Measurements from ENCODE around the gene EPG5. TPM values are rescaled to one million over a fixed set of nuclear protein-coding genes. Genes with fewer than 3 reads are reported as not detected.
"Not testable (repeated sequence)": the region's sequence is repeated elsewhere in the genome, so short reads cannot be mapped to it uniquely, and the experiment has no call there.

EPG5 gene
- total and polyA plus RNA-seq, 9 donors, result 9.1 to 17.1 (median 11.5) TPM

DNA sequence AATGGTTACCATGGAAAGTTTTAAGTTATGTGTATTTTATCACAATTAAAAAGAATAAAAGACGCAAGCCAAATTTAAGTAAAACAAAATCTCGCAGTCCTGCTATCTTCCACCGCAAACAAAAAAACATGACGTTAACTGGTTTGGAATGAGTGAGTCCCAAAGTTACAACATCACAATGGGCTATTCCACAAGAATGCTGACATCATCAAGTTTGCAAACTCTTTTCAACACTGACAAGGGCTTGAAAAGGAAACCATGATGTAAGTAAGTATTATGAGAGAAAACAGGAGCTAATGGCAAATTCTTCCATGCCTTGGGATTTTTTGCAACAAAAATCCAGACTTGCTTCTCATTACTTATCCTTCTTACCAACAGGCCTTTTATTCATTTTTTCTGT lies 110.6 kb downstream of the EPG5 start:
- no CpG with 5 or more reads among the region's 4 CpGs for WGBS (ENCODE audit: insufficient coverage)
- Histone ChIP-seq H3K9me3 (replicated peaks; ENCODE audit: control insufficient read depth, low read depth, low read length) (no peaks in the 10 kb centered on the region), H3K36me3 (ENCODE audit: control insufficient read depth, insufficient read depth, low read length) (peaks cover 73% of the 10 kb centered on the region), H3K4me1 (ENCODE audit: control insufficient read depth, insufficient read depth, low read length) (no peaks in the 10 kb centered on the region), H3K4me3 (ENCODE audit: low read length) (no peak overlapping the region), H3K27ac (ENCODE audit: low read length) (no peak overlapping the region), H3K27me3 (ENCODE audit: control insufficient read depth, insufficient read depth, low read length) (no peaks in the 10 kb centered on the region)
- no peak for DNase-seq

DNA sequence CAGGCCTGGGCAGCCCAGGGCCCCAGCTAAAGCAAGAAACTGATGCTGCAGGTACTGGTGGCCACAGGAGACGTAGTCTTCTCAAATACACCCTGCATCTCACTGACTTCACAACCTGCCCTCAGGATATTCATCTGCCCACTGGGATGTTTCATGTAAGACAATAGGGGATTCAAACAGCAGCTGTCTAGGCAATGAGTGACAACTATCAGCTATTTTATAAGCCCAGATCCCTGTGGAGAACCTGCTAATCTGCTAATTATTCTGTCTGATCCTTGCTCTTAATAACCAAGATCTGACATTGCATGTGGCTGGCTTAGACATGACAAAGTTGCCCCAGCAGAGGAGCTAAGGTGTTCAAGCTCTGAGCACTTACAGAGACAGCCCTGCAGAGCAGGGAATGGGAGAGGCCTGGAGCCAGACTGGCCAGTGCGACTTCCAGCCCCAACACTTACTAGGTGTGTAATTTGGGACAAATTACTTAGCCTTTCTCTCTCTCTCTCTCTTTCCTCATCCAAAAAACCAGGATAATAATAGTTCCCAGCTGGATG lies 113.0 kb downstream of the EPG5 start:
- no peaks in the 10 kb centered on the region for H3K9me3 ChIP-seq (replicated peaks; ENCODE audit: control insufficient read depth, low read depth, low read length)
- no peak overlapping the region for H3K4me3 ChIP-seq (ENCODE audit: low read length)
- no peaks in the 10 kb centered on the region for H3K4me1 ChIP-seq (ENCODE audit: control insufficient read depth, insufficient read depth, low read length)
- no peaks in the 10 kb centered on the region for H3K27me3 ChIP-seq (ENCODE audit: control insufficient read depth, insufficient read depth, low read length)
- no CpG with 5 or more reads among the region's 2 CpGs for WGBS (ENCODE audit: insufficient coverage)
- H3K36me3 ChIP-seq (ENCODE audit: control insufficient read depth, insufficient read depth, low read length), result peaks cover 76% of the 10 kb centered on the region
- DNase-seq, result no peak
- H3K27ac ChIP-seq (ENCODE audit: low read length), result no peak overlapping the region

DNA sequence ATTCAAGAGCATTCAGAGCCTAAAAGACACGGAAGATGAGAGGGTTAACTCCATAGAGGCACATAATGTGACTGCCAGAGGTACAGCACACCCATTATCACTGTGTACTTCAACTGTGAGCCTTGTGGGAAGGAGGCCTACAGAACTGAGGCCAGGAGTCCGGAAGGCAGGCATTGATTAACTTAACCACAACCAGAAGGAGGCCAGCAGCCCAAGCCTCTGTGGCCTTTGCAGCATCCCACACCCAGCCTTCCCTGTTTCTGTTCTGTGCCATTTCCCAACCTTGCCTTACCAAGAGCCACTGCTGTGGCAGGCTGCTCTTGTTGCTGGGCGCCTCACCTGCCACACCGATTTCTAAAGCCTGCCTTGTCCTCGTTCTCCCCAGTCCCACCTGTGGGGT lies 114.5 kb downstream of the EPG5 start:
- Histone ChIP-seq H3K4me3 (ENCODE audit: low read length) (no peak overlapping the region), H3K4me1 (ENCODE audit: control insufficient read depth, insufficient read depth, low read length) (no peaks in the 10 kb centered on the region), H3K36me3 (ENCODE audit: control insufficient read depth, insufficient read depth, low read length) (peaks cover 63% of the 10 kb centered on the region), H3K9me3 (replicated peaks; ENCODE audit: control insufficient read depth, low read depth, low read length) (no peaks in the 10 kb centered on the region), H3K27me3 (ENCODE audit: control insufficient read depth, insufficient read depth, low read length) (no peaks in the 10 kb centered on the region), H3K27ac (ENCODE audit: low read length) (no peak overlapping the region)
- 86% methylated on average over 1 of the region's 5 CpGs for WGBS (ENCODE audit: insufficient coverage)
- no peak for DNase-seq

DNA sequence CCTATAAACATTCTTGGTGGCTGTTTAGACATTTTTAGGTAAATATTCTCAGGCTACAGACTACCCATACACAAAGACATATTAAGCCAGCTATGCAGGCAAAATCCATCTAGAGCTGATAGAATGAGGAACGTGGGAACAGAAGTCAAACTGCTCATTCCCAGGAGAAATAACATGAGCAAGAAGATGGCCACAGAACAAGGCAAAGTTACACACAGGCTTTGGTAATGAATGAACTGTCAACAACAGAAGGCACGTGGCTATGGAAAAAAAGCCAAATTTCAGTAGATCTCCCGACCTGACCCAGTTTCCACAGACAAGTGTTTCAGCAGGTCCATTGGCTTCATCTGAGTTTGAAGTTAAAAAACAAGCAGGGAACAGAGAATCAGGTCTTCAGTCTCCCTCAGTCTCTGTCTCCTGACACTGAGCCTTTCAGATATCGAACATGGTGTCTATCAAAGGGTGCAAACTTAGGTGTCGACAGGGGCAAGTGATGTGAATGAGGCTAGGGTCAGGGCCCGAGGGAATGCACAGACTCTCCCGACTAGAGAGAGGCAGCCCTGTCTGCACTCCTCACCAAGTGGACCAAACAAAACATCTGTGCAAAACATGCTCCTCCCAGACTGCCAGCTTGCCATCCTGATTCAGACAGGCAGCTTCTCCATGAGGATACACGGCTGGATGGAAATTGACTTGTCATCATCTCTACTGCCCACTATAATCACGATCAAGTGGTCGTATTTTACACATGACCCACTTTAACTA lies 115.8 kb downstream of the EPG5 start:
- WGBS (ENCODE audit: insufficient coverage), result 64% methylated on average over 6 of the region's 10 CpGs
- no peak overlapping the region for H3K27ac ChIP-seq (ENCODE audit: low read length)
- H3K9me3 ChIP-seq (replicated peaks; ENCODE audit: control insufficient read depth, low read depth, low read length), result no peaks in the 10 kb centered on the region
- H3K4me3 ChIP-seq (ENCODE audit: low read length), result no peak overlapping the region
- peaks cover 52% of the 10 kb centered on the region for H3K36me3 ChIP-seq (ENCODE audit: control insufficient read depth, insufficient read depth, low read length)
- DNase-seq, result peak; percentile 25
- H3K4me1 ChIP-seq (ENCODE audit: control insufficient read depth, insufficient read depth, low read length), result no peaks in the 10 kb centered on the region
- no peaks in the 10 kb centered on the region for H3K27me3 ChIP-seq (ENCODE audit: control insufficient read depth, insufficient read depth, low read length)

DNA sequence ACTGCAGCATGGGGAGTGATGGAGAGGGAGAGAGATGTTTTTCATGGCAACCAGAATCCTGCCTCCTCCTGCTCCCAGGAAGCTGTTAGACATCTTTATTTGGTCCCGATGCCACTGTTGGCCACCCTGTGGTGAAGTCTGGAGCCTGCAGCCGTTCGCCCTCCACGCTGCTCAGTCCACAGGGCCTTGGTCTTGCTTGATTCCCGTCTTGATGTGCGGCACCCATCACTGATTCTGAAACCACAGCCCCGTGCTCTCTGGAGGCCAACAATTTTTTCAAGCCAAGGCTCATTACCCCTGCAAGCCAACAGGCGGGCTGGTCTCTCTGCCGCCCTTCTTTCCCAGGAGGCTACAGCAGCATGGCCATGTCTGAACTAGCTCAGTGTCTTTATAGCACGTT lies 117.1 kb downstream of the EPG5 start:
- Histone ChIP-seq H3K27ac (ENCODE audit: low read length) (no peak overlapping the region), H3K4me1 (ENCODE audit: control insufficient read depth, insufficient read depth, low read length) (no peaks in the 10 kb centered on the region), H3K36me3 (ENCODE audit: control insufficient read depth, insufficient read depth, low read length) (peaks cover 42% of the 10 kb centered on the region), H3K27me3 (ENCODE audit: control insufficient read depth, insufficient read depth, low read length) (no peaks in the 10 kb centered on the region), H3K4me3 (ENCODE audit: low read length) (no peak overlapping the region), H3K9me3 (replicated peaks; ENCODE audit: control insufficient read depth, low read depth, low read length) (no peaks in the 10 kb centered on the region)
- DNase-seq, result no peak
- 86% methylated on average over 9 of the region's 10 CpGs for WGBS (ENCODE audit: insufficient coverage)

DNA sequence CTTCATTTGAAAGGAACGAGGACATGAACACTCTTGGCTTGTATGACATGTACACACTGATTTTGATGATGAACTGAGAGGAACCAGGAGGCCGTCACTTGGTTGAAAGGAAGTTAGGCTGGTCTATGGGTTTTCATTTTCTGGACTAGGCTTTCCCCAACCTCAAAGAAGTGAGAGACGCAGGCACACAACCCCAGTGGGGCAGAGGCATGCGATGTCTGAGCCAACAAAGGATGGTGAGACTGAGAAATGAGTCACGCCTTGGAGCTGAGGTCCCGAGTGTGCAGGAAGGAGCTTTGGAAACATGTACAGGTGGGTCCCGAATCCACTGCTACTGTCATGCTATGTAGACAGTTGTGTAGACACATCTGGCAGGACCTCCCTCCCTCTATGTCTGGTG lies 117.6 kb downstream of the EPG5 start:
- no peak for DNase-seq
- Histone ChIP-seq H3K9me3 (replicated peaks; ENCODE audit: control insufficient read depth, low read depth, low read length) (no peaks in the 10 kb centered on the region), H3K4me1 (ENCODE audit: control insufficient read depth, insufficient read depth, low read length) (no peaks in the 10 kb centered on the region), H3K4me3 (ENCODE audit: low read length) (no peak overlapping the region), H3K27me3 (ENCODE audit: control insufficient read depth, insufficient read depth, low read length) (no peaks in the 10 kb centered on the region), H3K36me3 (ENCODE audit: control insufficient read depth, insufficient read depth, low read length) (peaks cover 37% of the 10 kb centered on the region), H3K27ac (ENCODE audit: low read length) (no peak overlapping the region)
- WGBS (ENCODE audit: insufficient coverage), result 95% methylated on average over 6 of the region's 7 CpGs

DNA sequence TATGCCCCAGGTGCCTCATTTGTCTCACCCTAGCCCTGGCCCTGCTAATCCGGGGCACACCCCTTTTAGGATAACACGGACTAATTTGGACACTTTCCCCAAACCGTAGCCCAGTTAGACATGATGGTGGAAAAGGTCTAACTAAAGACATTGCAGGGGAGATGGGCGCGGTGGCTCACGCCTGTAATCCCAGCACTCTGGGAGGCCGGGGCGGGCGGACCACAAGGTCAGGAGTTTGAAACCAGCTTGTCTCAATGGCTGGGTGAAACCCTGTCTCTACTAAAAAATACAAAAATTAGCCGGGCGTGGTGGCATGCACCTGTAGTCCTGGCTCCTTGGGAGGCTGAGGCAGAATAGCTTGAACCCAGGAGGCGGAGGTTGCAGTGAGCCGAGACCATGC lies 118.5 kb downstream of the EPG5 start:
- H3K4me1 ChIP-seq (ENCODE audit: control insufficient read depth, insufficient read depth, low read length); H3K27me3 ChIP-seq (ENCODE audit: control insufficient read depth, insufficient read depth, low read length); DNase-seq; H3K9me3 ChIP-seq (replicated peaks; ENCODE audit: control insufficient read depth, low read depth, low read length); H3K27ac ChIP-seq (ENCODE audit: low read length); H3K4me3 ChIP-seq (ENCODE audit: low read length): not testable (repeated sequence)
- peaks cover 28% of the 10 kb centered on the region for H3K36me3 ChIP-seq (ENCODE audit: control insufficient read depth, insufficient read depth, low read length)
- 100% methylated on average over 10 of the region's 13 CpGs for WGBS (ENCODE audit: insufficient coverage)

DNA sequence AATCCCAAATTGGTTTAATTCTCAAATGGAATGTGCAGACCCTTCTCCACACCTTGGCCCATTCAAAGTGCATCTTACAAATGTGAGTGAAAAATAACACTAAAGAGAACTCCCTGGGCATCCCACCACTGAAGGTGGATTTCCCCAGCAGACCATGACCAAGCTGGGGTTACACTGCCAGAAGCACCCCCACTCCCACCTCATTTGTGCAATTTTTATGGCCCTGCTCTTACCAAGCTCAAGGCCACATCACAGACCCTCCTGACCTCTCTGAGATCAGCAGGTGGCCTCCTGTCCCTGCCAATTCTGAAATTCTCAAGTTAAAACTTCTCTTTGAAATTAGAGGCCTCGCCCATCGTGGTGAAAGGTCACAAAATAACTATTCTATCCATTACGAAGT lies 120.0 kb downstream of the EPG5 start:
- no peaks in the 10 kb centered on the region for H3K9me3 ChIP-seq (replicated peaks; ENCODE audit: control insufficient read depth, low read depth, low read length)
- no peak for DNase-seq

DNA sequence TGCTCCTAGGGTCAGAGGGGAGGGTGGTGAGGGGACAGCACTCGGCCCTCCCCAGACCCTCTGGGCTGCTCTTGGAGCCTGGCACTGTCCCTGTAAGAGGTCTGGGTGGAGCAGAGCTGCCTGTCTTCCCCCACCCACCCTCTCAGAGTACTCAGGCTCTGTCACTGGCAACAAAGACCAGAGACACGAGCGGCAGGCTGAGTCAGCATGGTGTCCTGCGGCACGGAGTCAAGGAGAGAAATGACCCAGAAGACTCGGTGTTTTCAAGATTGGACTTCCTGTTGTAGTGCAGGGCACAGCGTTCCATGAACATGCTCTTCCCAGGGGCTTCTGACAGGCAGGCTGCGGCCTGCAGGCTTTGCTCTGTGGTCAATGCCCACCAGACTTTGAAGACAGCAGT lies 121.7 kb downstream of the EPG5 start:
- no peak for DNase-seq
- H3K9me3 ChIP-seq (replicated peaks; ENCODE audit: control insufficient read depth, low read depth, low read length), result no peaks in the 10 kb centered on the region
- peaks cover 10% of the 10 kb centered on the region for H3K27me3 ChIP-seq (ENCODE audit: control insufficient read depth, insufficient read depth, low read length)
- H3K4me3 ChIP-seq (ENCODE audit: low read length), result no peak overlapping the region
- no peaks in the 10 kb centered on the region for H3K4me1 ChIP-seq (ENCODE audit: control insufficient read depth, insufficient read depth, low read length)
- H3K27ac ChIP-seq (ENCODE audit: low read length), result no peak overlapping the region
- WGBS (ENCODE audit: insufficient coverage), result 76% methylated on average over 7 of the region's 8 CpGs
- H3K36me3 ChIP-seq (ENCODE audit: control insufficient read depth, insufficient read depth, low read length), result peaks cover 9% of the 10 kb centered on the region

More for the DNA sequence above, 120.0 kb downstream of the EPG5 start:
- peaks cover 14% of the 10 kb centered on the region for H3K36me3 ChIP-seq (ENCODE audit: control insufficient read depth, insufficient read depth, low read length)
- H3K4me3 ChIP-seq (ENCODE audit: low read length), result no peak overlapping the region
- H3K27me3 ChIP-seq (ENCODE audit: control insufficient read depth, insufficient read depth, low read length), result no peaks in the 10 kb centered on the region
- WGBS (ENCODE audit: insufficient coverage), result no CpG with 5 or more reads among the region's 3 CpGs
- H3K4me1 ChIP-seq (ENCODE audit: control insufficient read depth, insufficient read depth, low read length), result no peaks in the 10 kb centered on the region
- no peak overlapping the region for H3K27ac ChIP-seq (ENCODE audit: low read length)

DNA sequence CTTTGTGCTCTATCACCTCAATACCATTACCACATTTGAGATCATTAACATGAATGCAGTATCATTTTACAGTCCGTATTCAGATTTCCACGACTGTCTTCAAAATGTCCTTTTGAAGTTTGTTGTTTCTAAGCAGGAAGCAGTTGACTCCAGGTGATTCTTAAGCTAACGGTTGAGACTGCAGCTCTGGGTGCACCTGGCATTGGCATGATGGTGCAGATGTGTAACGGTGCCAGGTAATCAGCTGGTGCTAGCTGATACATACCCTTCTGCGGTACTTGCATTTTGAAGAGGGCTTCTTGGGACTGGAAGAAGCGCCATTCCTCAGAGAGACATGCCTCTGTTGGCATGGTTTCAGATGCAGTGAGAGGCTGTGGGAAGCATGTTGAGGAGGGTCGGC lies 122.2 kb downstream of the EPG5 start:
- Histone ChIP-seq H3K4me3 (ENCODE audit: low read length) (no peak overlapping the region), H3K36me3 (ENCODE audit: control insufficient read depth, insufficient read depth, low read length) (peaks cover 5% of the 10 kb centered on the region), H3K9me3 (replicated peaks; ENCODE audit: control insufficient read depth, low read depth, low read length) (no peaks in the 10 kb centered on the region), H3K27me3 (ENCODE audit: control insufficient read depth, insufficient read depth, low read length) (peaks cover 15% of the 10 kb centered on the region), H3K27ac (ENCODE audit: low read length) (no peak overlapping the region), H3K4me1 (ENCODE audit: control insufficient read depth, insufficient read depth, low read length) (no peaks in the 10 kb centered on the region)
- 83% methylated on average over 6 of the region's 7 CpGs for WGBS (ENCODE audit: insufficient coverage)
- DNase-seq, result no peak
